Measurements from ENCODE around the gene CTSZ. TPM values are rescaled to one million over a fixed set of nuclear protein-coding genes. Genes with fewer than 3 reads are reported as not detected.
"Not testable (repeated sequence)": the region's sequence is repeated elsewhere in the genome, so short reads cannot be mapped to it uniquely, and the experiment has no call there.

Gene CTSZ
- total and polyA plus RNA-seq, 2 donors: 55.1 to 165 TPM

GRCh38 chr20:58963922-58964321, 43.1 kb downstream of the CTSZ start:
- not testable (repeated sequence) for H3K4me3 ChIP-seq (ENCODE audit: low read depth, low read length); H3K36me3 ChIP-seq (ENCODE audit: insufficient read depth); H3K4me1 ChIP-seq (ENCODE audit: insufficient read depth); H3K27ac ChIP-seq (ENCODE audit: low read depth); DNase-seq (ENCODE audit: extremely low spot score)
- WGBS: 81% methylated on average over 5 of the region's 5 CpGs

GRCh38 chr20:58963060-58963584, 43.9 kb downstream of the CTSZ start:
- Histone ChIP-seq H3K27ac (ENCODE audit: low read depth) (no peak overlapping the region), H3K4me1 (ENCODE audit: insufficient read depth) (no peaks in the 10 kb centered on the region), H3K36me3 (ENCODE audit: insufficient read depth) (no peaks in the 10 kb centered on the region), H3K4me3 (ENCODE audit: low read depth, low read length) (no peak overlapping the region)
- DNase-seq (ENCODE audit: extremely low spot score): no peak
- WGBS: 38% methylated on average over 8 of the region's 8 CpGs

GRCh38 chr20:58959652-58960051, 47.4 kb downstream of the CTSZ start:
- DNase-seq (ENCODE audit: extremely low spot score): no peak
- Histone ChIP-seq H3K36me3 (ENCODE audit: insufficient read depth) (no peaks in the 10 kb centered on the region), H3K27ac (ENCODE audit: low read depth) (no peak overlapping the region), H3K4me3 (ENCODE audit: low read depth, low read length) (no peak overlapping the region), H3K4me1 (ENCODE audit: insufficient read depth) (no peaks in the 10 kb centered on the region)
- WGBS: 63% methylated on average over 6 of the region's 6 CpGs

GRCh38 chr20:58956078-58956477, 51.0 kb downstream of the CTSZ start:
- no peaks in the 10 kb centered on the region for H3K36me3 ChIP-seq (ENCODE audit: insufficient read depth)
- DNase-seq (ENCODE audit: extremely low spot score): no peak
- H3K27ac ChIP-seq (ENCODE audit: low read depth): no peak overlapping the region
- no peaks in the 10 kb centered on the region for H3K4me1 ChIP-seq (ENCODE audit: insufficient read depth)
- WGBS: 87% methylated on average over 8 of the region's 8 CpGs
- H3K4me3 ChIP-seq (ENCODE audit: low read depth, low read length): no peak overlapping the region

- no peak overlapping the region for H3K4me3 ChIP-seq (ENCODE audit: low read depth, low read length)
- H3K27ac ChIP-seq (ENCODE audit: low read depth): no peak overlapping the region
- H3K36me3 ChIP-seq (ENCODE audit: insufficient read depth): no peaks in the 10 kb centered on the region
- H3K4me1 ChIP-seq (ENCODE audit: insufficient read depth): no peaks in the 10 kb centered on the region
- DNase-seq (ENCODE audit: extremely low spot score): no peak
Observed at GRCh38 chr20:58953050-58953449, 54.0 kb downstream of the CTSZ start.

GRCh38 chr20:58950603-58951002, 56.5 kb downstream of the CTSZ start:
- 76% methylated on average over 5 of the region's 5 CpGs for WGBS
- no peak overlapping the region for H3K27ac ChIP-seq (ENCODE audit: low read depth)
- no peak for DNase-seq (ENCODE audit: extremely low spot score)
- H3K36me3 ChIP-seq (ENCODE audit: insufficient read depth): no peaks in the 10 kb centered on the region
- H3K4me1 ChIP-seq (ENCODE audit: insufficient read depth): no peaks in the 10 kb centered on the region
- H3K4me3 ChIP-seq (ENCODE audit: low read depth, low read length): no peak overlapping the region

GRCh38 chr20:58947797-58948388, 59.2 kb downstream of the CTSZ start:
- H3K36me3 ChIP-seq (ENCODE audit: insufficient read depth); H3K4me1 ChIP-seq (ENCODE audit: insufficient read depth); H3K27ac ChIP-seq (ENCODE audit: low read depth); H3K4me3 ChIP-seq (ENCODE audit: low read depth, low read length); DNase-seq (ENCODE audit: extremely low spot score): not testable (repeated sequence)
- 82% methylated on average over 7 of the region's 7 CpGs for WGBS

- H3K4me1 ChIP-seq (ENCODE audit: insufficient read depth): no peaks in the 10 kb centered on the region
- DNase-seq (ENCODE audit: extremely low spot score): no peak
- no peaks in the 10 kb centered on the region for H3K36me3 ChIP-seq (ENCODE audit: insufficient read depth)
- no peak overlapping the region for H3K27ac ChIP-seq (ENCODE audit: low read depth)
- H3K4me3 ChIP-seq (ENCODE audit: low read depth, low read length): no peak overlapping the region
- 91% methylated on average over 10 of the region's 10 CpGs for WGBS
Observed at GRCh38 chr20:58945965-58946631, 61.0 kb downstream of the CTSZ start.

Other genes starting within 250 kb of the CTSZ start
- 1.4 TPM for gene GNAS-AS1, start 156.4 kb downstream of the CTSZ start, total RNA-seq
- gene GNAS-AS1, start 156.4 kb downstream of the CTSZ start, polyA plus RNA-seq: 0.13 TPM
- gene GNAS, start 154.5 kb downstream of the CTSZ start, total RNA-seq: 483 TPM
- 784 TPM for gene GNAS, start 154.5 kb downstream of the CTSZ start, polyA plus RNA-seq
- 40.6 TPM for gene NELFCD, start 26.0 kb downstream of the CTSZ start, total RNA-seq
- gene NELFCD, start 26.0 kb downstream of the CTSZ start, polyA plus RNA-seq: 42.7 TPM
- 0.58 TPM for gene TUBB1, start 12.2 kb upstream of the CTSZ start, total RNA-seq
- gene TUBB1, start 12.2 kb upstream of the CTSZ start, polyA plus RNA-seq: 0.05 TPM
- gene ATP5F1E, start 25.1 kb upstream of the CTSZ start, total RNA-seq: 26.8 TPM
- 50.7 TPM for gene ATP5F1E, start 25.1 kb upstream of the CTSZ start, polyA plus RNA-seq
- gene PRELID3B, start 35.5 kb upstream of the CTSZ start, total RNA-seq: 57.2 TPM
- 26.7 TPM for gene PRELID3B, start 35.5 kb upstream of the CTSZ start, polyA plus RNA-seq
- gene ZNF831, start 156.6 kb upstream of the CTSZ start, total RNA-seq: 0.69 TPM
- 0.18 TPM for gene ZNF831, start 156.6 kb upstream of the CTSZ start, polyA plus RNA-seq

Data from urinary bladder (tissue), 4 donors.